T-cell (primary cell): Measurements from ENCODE around the gene LYSMD2. TPM values are rescaled to one million over a fixed set of nuclear protein-coding genes. Genes with fewer than 3 reads are reported as not detected.

Experiments
- ATAC-seq, 4 experiments: fragments of 200-7000 bp in 3 of 4; fragments of 150-1000 bp in 1 of 4; cut with Tn5 transposase; replicated peaks in 1 of 4; 1 replicate in 3 of 4; 2 replicates in 1 of 4; pipeline ENCODE4 v1.10.0; 2021; ENCODE audit warnings: moderate library complexity in 3 of 4, mild to moderate bottlenecking in 2 of 4, moderate number of reproducible peaks in 1 of 4
- CTCF ChIA-PET, 2 donors: fragments of 300-600 bp; sonication (Branson Sonifier 250); formaldehyde crosslinking; loops; one replicate each; lab custom pipeline; 2022; ENCODE audit warnings: antibody characterized with exemption in 2 of 2; lab: Charles Lee
- POLR2A ChIA-PET, 2 donors: fragments of 300-600 bp; sonication (Branson Sonifier 250); formaldehyde crosslinking; loops; one replicate each; lab custom pipeline; 2022; ENCODE audit warnings: antibody characterized with exemption in 2 of 2; lab: Charles Lee
- DNase-seq, 35 experiments: peaks; one replicate each; pipeline versions ENCODE4 v3.0.0 to v3.0.0-alpha.2; 2013 to 2023
- H3K27ac ChIP-seq: one replicate; pipeline ENCODE4 v1.5.1; 2013; ENCODE audit warnings: low read length
- H3K27me3 ChIP-seq, 2 experiments: replicated peaks in 1 of 2; 1 replicate in 1 of 2; 2 replicates in 1 of 2; pipeline versions ENCODE4 v1.6.1 to v1.7.0; 2013; ENCODE audit warnings: low read length in 1 of 2, mixed read lengths in 1 of 2; ENCODE audit not compliant: control insufficient read depth in 2 of 2, insufficient read depth in 2 of 2; ENCODE audit errors: extremely low read depth in 1 of 2
- H3K36me3 ChIP-seq, 2 donors: 1 replicate in 1 of 2; 2 replicates in 1 of 2; pipeline versions ENCODE4 v1.6.1 to v1.7.0; 2013; ENCODE audit warnings: low read length in 1 of 2; ENCODE audit not compliant: control insufficient read depth in 2 of 2, insufficient read depth in 1 of 2; ENCODE audit errors: extremely low read depth in 1 of 2
- H3K4me1 ChIP-seq, 2 experiments: 1 replicate in 1 of 2; 2 replicates in 1 of 2; pipeline versions ENCODE4 v1.6.1 to v1.7.0; 2013; ENCODE audit warnings: low read length in 2 of 2, mixed read lengths in 1 of 2; ENCODE audit not compliant: insufficient read depth in 2 of 2, control insufficient read depth in 1 of 2; ENCODE audit errors: extremely low read depth in 1 of 2
- H3K4me3 ChIP-seq, 2 donors: 1 replicate in 1 of 2; 2 replicates in 1 of 2; pipeline versions ENCODE4 v1.5.1 to v1.7.0; 2013; ENCODE audit warnings: mild to moderate bottlenecking in 2 of 2, low read length in 1 of 2, moderate library complexity in 1 of 2; ENCODE audit not compliant: control insufficient read depth in 1 of 2; ENCODE audit errors: extremely low read depth in 1 of 2
- H3K9me3 ChIP-seq: 2 replicates; pipeline ENCODE4 v1.7.0; 2013
- H3K27ac Mint-ChIP-seq, 2 donors: one replicate each; pipeline ENCODE4 v1.8.0; 2020 to 2021; ENCODE audit warnings: mild to moderate bottlenecking in 2 of 2, mixed read lengths in 2 of 2
- H3K27me3 Mint-ChIP-seq, 2 donors: one replicate each; pipeline ENCODE4 v1.8.0; 2021 to 2022; ENCODE audit warnings: mixed read lengths in 2 of 2
- H3K36me3 Mint-ChIP-seq: one replicate; pipeline ENCODE4 v1.8.0; 2021; ENCODE audit warnings: mixed read lengths
- H3K4me1 Mint-ChIP-seq, 3 donors: one replicate each; pipeline ENCODE4 v1.8.0; 2020 to 2022; ENCODE audit warnings: mixed read lengths in 3 of 3, mild to moderate bottlenecking in 1 of 3
- H3K4me3 Mint-ChIP-seq, 3 donors: one replicate each; pipeline ENCODE4 v1.8.0; 2020 to 2022; ENCODE audit warnings: mild to moderate bottlenecking in 3 of 3, mixed read lengths in 3 of 3, moderate library complexity in 3 of 3
- H3K9me3 Mint-ChIP-seq, 3 donors: one replicate each; pipeline ENCODE4 v1.8.0; 2020 to 2022; ENCODE audit warnings: mixed read lengths in 3 of 3
- WGBS: methylation state at CpG from one replicate; pipeline ENCODE4 v1.1.5; 2013; ENCODE audit warnings: missing lambda C conversion rate; ENCODE audit not compliant: insufficient coverage; 5-methylcytosine and 5-hydroxymethylcytosine counted together
- total RNA-seq, 35 experiments: library from RNA in 6 of 35; stranded (reverse) in 6 of 35; fragments of 120-200 nt in 1 of 35; gene quantifications; one replicate each; pipeline versions ENCODE4 v1.2.1 to v1.2.4 and lab custom pipeline; 2013 to 2026

The LYSMD2 gene
- total RNA-seq, 5 donors from 2014 or later (not counting 1 experiment from before 2014, with no cell fraction given) = 16.6 to 36.2 (median 26.2) TPM

- ChIA-PET POLR2A (no interaction called here), CTCF (interaction anchor here in 1 of 2 donors (0.6 kb wide), 2 partner anchors 27 to 486 kb away, joined by 3 to 4 read pairs; no protein-coding TSS in a partner anchor)
- Mint-ChIP-seq H3K27me3 (peaks cover 3 to 4% of the 10 kb centered on the region in 2 donors), H3K4me1 (no peaks in the 10 kb centered on the region), H3K36me3 (no peaks in the 10 kb centered on the region), H3K9me3 (no peaks in the 10 kb centered on the region), H3K27ac (no peak overlapping the region), H3K4me3 (no peak overlapping the region)
- Histone ChIP-seq H3K36me3 (no peaks in the 10 kb centered on the region), H3K4me1 (no peaks in the 10 kb centered on the region), H3K27ac (no peak overlapping the region), H3K9me3 (no peaks in the 10 kb centered on the region), H3K4me3 (no peak overlapping the region), H3K27me3 (no peaks in the 10 kb centered on the region)
- WGBS = no CpG with 5 or more reads among the region's 5 CpGs
- ATAC-seq = no peak
- DNase-seq = no peak
Measured at GRCh38 chr15:51709031-51709430, 28.4 kb downstream of the LYSMD2 start.

DNA sequence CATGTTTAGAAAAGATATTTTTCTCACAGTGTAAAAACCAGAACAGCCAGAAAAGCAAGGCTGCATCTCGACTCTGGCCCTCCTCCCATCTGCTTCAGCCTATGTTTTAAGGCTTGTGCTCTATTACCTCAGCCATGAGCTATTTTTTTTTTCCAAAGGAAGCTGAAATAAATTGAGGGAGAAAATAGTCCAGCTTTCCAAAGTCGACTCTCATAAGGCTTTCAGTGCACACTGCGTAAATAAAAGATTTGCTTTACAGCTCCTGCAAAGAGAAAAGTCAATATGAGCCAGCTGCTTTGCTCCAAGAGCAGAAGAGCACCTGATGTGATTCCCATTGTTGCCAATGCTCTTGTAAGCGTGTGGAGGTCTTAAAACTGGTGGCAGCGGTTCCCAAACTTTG is 29.4 kb downstream of the LYSMD2 start:
- 100% methylated on average over 2 of the region's 5 CpGs for WGBS
- POLR2A ChIA-PET = no interaction called here

GRCh38 chr15:51706926-51707608 is 30.4 kb downstream of the LYSMD2 start:
- H3K27ac Mint-ChIP-seq = no peak overlapping the region
- Histone ChIP-seq H3K27ac (no peak overlapping the region), H3K27me3 (no peaks in the 10 kb centered on the region), H3K9me3 (no peaks in the 10 kb centered on the region), H3K36me3 (no peaks in the 10 kb centered on the region), H3K4me3 (no peak overlapping the region), H3K4me1 (no peaks in the 10 kb centered on the region)
- ChIA-PET POLR2A (no interaction called here), CTCF (no interaction called here)
- WGBS = no CpG with 5 or more reads among the region's 2 CpGs
- H3K27me3 Mint-ChIP-seq = peaks cover 3 to 4% of the 10 kb centered on the region in 2 donors
- no peaks in the 10 kb centered on the region for H3K36me3 Mint-ChIP-seq
- H3K4me1 Mint-ChIP-seq = no peaks in the 10 kb centered on the region
- H3K9me3 Mint-ChIP-seq = no peaks in the 10 kb centered on the region
- no peak for DNase-seq
- no peak overlapping the region for H3K4me3 Mint-ChIP-seq
- no peak for ATAC-seq

More for the DNA sequence above, 29.4 kb downstream of the LYSMD2 start:
- Histone ChIP-seq H3K4me1 (no peaks in the 10 kb centered on the region), H3K36me3 (no peaks in the 10 kb centered on the region), H3K9me3 (no peaks in the 10 kb centered on the region), H3K4me3 (no peak overlapping the region), H3K27ac (no peak overlapping the region), H3K27me3 (no peaks in the 10 kb centered on the region)
- no peaks in the 10 kb centered on the region for H3K9me3 Mint-ChIP-seq
- CTCF ChIA-PET = interaction anchor here in 1 of 2 donors (0.7 kb wide), 1 partner anchor 81 kb away, joined by 3 read pairs; no protein-coding TSS in a partner anchor
- peaks cover 3 to 4% of the 10 kb centered on the region in 2 donors for H3K27me3 Mint-ChIP-seq
- no peak overlapping the region for H3K27ac Mint-ChIP-seq
- ATAC-seq = no peak
- no peaks in the 10 kb centered on the region for H3K4me1 Mint-ChIP-seq
- DNase-seq = no peak
- H3K36me3 Mint-ChIP-seq = no peaks in the 10 kb centered on the region
- H3K4me3 Mint-ChIP-seq = no peak overlapping the region

- Mint-ChIP-seq H3K27me3 (peaks cover 3 to 4% of the 10 kb centered on the region in 2 donors), H3K9me3 (no peaks in the 10 kb centered on the region), H3K27ac (no peak overlapping the region), H3K36me3 (no peaks in the 10 kb centered on the region), H3K4me1 (no peaks in the 10 kb centered on the region), H3K4me3 (no peak overlapping the region)
- Histone ChIP-seq H3K4me3 (no peak overlapping the region), H3K27ac (no peak overlapping the region), H3K9me3 (no peaks in the 10 kb centered on the region), H3K27me3 (peaks cover 0 to 3% of the 10 kb centered on the region in 2 experiments), H3K4me1 (no peaks in the 10 kb centered on the region), H3K36me3 (no peaks in the 10 kb centered on the region)
- WGBS = 71% methylated on average over 1 of the region's 5 CpGs
- no peak for DNase-seq
- CTCF ChIA-PET = no interaction called here
- no peak for ATAC-seq
- POLR2A ChIA-PET = interaction anchor here in 1 of 2 donors (0.5 kb wide), 1 partner anchor 832 kb away, joined by 3 read pairs; no protein-coding TSS in a partner anchor
Measured at GRCh38 chr15:51706291-51706690, 31.2 kb downstream of the LYSMD2 start.

- WGBS = no CpG with 5 or more reads among the region's 1 CpG
- Histone ChIP-seq H3K36me3 (no peaks in the 10 kb centered on the region), H3K27me3 (peaks cover 0 to 6% of the 10 kb centered on the region in 2 experiments), H3K27ac (no peak overlapping the region), H3K4me3 (no peak overlapping the region), H3K9me3 (no peaks in the 10 kb centered on the region), H3K4me1 (no peaks in the 10 kb centered on the region)
- Mint-ChIP-seq H3K27ac (no peak overlapping the region), H3K36me3 (no peaks in the 10 kb centered on the region), H3K4me3 (no peak overlapping the region), H3K9me3 (no peaks in the 10 kb centered on the region), H3K27me3 (peaks cover 3 to 12% of the 10 kb centered on the region in 2 donors), H3K4me1 (no peaks in the 10 kb centered on the region)
- DNase-seq = no peak
- no peak for ATAC-seq
- ChIA-PET POLR2A (no interaction called here), CTCF (interaction anchor here in 1 of 2 donors (0.6 kb wide), 1 partner anchor 64 kb away, joined by 3 read pairs; no protein-coding TSS in a partner anchor)
Measured at GRCh38 chr15:51702710-51703109, 34.7 kb downstream of the LYSMD2 start.

DNA sequence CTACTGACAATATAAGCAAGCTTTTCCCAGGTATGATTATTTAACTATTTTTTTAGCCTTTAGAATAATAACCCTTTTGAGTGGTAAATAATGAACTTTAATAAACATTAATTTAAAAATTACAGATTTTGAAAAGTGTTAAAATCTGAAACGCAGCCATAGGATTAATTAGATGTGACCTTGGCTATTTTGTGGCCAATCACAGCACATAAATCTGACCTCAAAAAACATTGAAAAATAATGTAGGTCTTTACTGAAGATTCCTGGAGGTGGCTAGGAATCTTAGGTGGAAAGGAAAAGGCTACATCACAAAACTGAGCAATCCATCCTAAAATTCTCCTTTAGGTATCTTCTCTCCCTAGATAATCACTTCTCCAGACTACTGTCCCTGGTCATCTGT is 38.1 kb downstream of the LYSMD2 start:
- Histone ChIP-seq H3K36me3 (no peaks in the 10 kb centered on the region), H3K9me3 (no peaks in the 10 kb centered on the region), H3K4me1 (no peaks in the 10 kb centered on the region), H3K4me3 (no peak overlapping the region), H3K27ac (no peak overlapping the region), H3K27me3 (peaks cover 0 to 6% of the 10 kb centered on the region in 2 experiments)
- no peaks in the 10 kb centered on the region for H3K4me1 Mint-ChIP-seq
- peaks cover 1 to 10% of the 10 kb centered on the region in 2 donors for H3K27me3 Mint-ChIP-seq
- no peak overlapping the region for H3K4me3 Mint-ChIP-seq
- DNase-seq (no peak), ATAC-seq (no peak)
- H3K27ac Mint-ChIP-seq = no peak overlapping the region
- ChIA-PET CTCF (interaction anchor here in 1 of 2 donors (1.2 kb wide), 1 partner anchor 11 kb away, joined by 4 read pairs; no protein-coding TSS in a partner anchor), POLR2A (no interaction called here)
- no peaks in the 10 kb centered on the region for H3K36me3 Mint-ChIP-seq
- H3K9me3 Mint-ChIP-seq = no peaks in the 10 kb centered on the region
- no CpG with 5 or more reads among the region's 1 CpG for WGBS
